IPS DF 6.9 (cell line): Measurements from ENCODE around the gene STEAP3.
"Not testable (repeated sequence)": the region's sequence is repeated elsewhere in the genome, so short reads cannot be mapped to it uniquely, and the experiment has no call there.

Experiments
- DNase-seq: peaks from one replicate; pipeline ENCODE4 v3.0.0-alpha.2; 2013; ENCODE audit warnings: low read depth, low spot score
- H3K27ac ChIP-seq: one replicate; pipeline ENCODE4 v1.5.1; 2013; ENCODE audit warnings: low read length, control low read depth
- H3K27me3 ChIP-seq: 2 replicates; pipeline ENCODE4 v1.6.1; 2013; ENCODE audit warnings: mild to moderate bottlenecking, low read length; ENCODE audit not compliant: control insufficient read depth, insufficient read depth
- H3K36me3 ChIP-seq: 2 replicates; pipeline ENCODE4 v1.6.1; 2013; ENCODE audit warnings: low read length; ENCODE audit not compliant: control insufficient read depth, insufficient read depth
- H3K4me1 ChIP-seq: 2 replicates; pipeline ENCODE4 v1.6.1; 2013; ENCODE audit warnings: low read length; ENCODE audit not compliant: control insufficient read depth, insufficient read depth
- H3K4me3 ChIP-seq: 2 replicates; pipeline ENCODE4 v1.5.1; 2013; ENCODE audit warnings: mild to moderate bottlenecking, low read length
- H3K9me3 ChIP-seq: 2 replicates; pipeline ENCODE4 v1.6.1; 2013; ENCODE audit warnings: low read length, inconsistent platforms; ENCODE audit not compliant: control insufficient read depth, insufficient read depth
- WGBS: extraction: QIAGEN DNeasy Blood & Tissue Kit; methylation state at CpG from one replicate; pipeline ENCODE4 v1.1.7; 2013; ENCODE audit warnings: mixed read lengths, missing lambda C conversion rate; ENCODE audit not compliant: insufficient read length, insufficient coverage; 5-methylcytosine and 5-hydroxymethylcytosine counted together

STEAP3 gene

DNA sequence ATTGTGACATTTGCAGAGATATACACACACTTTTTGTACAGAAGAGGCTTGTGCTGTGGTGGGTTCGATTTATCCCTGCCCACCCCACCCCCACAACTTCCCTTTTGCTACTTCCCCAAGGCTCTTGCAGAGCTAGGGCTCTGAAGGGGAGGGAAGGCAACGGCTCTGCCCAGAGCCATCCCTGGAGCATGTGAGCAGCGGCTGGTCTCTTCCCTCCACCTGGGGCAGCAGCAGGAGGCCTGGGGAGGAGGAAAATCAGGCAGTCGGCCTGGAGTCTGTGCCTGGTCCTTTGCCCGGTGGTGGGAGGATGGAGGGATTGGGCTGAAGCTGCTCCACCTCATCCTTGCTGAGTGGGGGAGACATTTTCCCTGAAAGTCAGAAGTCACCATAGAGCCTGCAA lies 40.0 kb downstream of the STEAP3 start:
- H3K27ac ChIP-seq, result no peak overlapping the region
- peaks cover 8% of the 10 kb centered on the region for H3K4me1 ChIP-seq
- no peaks in the 10 kb centered on the region for H3K9me3 ChIP-seq
- no peak overlapping the region for H3K4me3 ChIP-seq
- no peak for DNase-seq
- no CpG with 5 or more reads among the region's 5 CpGs for WGBS
- H3K36me3 ChIP-seq, result no peaks in the 10 kb centered on the region
- no peaks in the 10 kb centered on the region for H3K27me3 ChIP-seq

DNA sequence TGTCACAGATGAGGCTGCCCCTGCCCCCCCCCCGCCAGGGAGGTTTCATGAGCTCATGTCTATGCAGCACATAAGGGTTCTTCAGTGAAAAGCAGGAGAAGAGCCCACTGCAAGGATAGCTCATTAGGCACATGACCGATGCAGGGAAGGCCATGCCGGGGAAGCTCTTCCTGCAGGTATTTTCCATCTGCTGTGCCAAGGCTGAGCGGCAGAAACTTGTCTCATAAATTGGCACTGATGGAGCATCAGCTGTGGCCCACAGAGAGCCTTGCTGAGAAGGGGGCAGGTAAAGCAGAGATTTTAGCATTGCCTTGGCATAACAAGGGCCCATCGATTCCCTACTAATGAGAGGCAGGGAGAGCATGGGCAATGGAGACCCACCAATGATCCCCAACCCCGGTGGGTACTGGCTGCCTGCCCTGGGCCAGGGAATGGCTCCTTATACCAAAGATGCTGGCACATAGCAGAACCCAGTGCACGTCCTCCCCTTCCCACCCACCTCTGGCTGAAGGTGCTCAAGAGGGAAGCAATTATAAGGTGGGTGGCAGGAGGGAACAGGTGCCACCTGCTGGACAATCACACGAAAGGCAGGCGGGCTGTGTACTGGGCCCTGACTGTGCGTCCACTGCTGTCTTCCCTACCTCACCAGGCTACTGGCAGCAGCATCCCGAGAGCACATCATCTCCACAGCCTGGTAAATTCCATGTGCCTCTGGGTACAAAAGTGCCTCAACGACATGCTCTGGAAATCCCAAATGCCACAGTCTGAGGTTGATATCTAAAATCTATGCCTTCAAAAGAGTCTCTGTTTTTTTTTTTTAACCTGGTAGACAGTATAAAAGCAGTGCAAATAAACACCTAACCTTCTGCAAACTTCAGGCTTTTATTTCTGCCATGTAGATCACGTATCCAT lies 41.4 kb downstream of the STEAP3 start:
- no peak overlapping the region for H3K27ac ChIP-seq
- no CpG with 5 or more reads among the region's 13 CpGs for WGBS
- H3K4me1 ChIP-seq, result peaks cover 2% of the 10 kb centered on the region; the same call in 1 of the 2 replicates
- no peak for DNase-seq
- H3K9me3 ChIP-seq, result no peaks in the 10 kb centered on the region
- H3K27me3 ChIP-seq, result no peaks in the 10 kb centered on the region
- no peak overlapping the region for H3K4me3 ChIP-seq
- no peaks in the 10 kb centered on the region for H3K36me3 ChIP-seq

DNA sequence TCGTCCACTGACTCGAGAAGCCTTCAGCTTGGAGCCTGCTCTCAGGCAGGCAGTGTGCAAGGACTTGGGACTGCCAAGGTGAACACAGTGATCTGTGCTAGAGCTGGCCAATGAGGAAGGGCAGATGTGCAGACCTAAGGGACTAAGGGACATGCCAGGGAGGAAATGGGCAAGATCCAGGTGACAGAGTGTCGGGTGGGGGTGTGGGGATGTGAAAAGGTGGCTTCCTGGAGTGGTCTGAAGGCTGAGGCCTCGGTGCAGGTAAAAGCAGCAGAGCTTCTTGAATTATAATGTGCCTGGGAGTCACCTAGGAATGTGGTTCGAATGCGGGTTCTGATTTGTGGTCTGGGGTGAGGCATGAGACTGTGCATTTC lies 42.0 kb downstream of the STEAP3 start:
- DNase-seq, result no peak
- no peak overlapping the region for H3K27ac ChIP-seq
- H3K36me3 ChIP-seq, result no peaks in the 10 kb centered on the region
- no CpG with 5 or more reads among the region's 6 CpGs for WGBS
- H3K4me3 ChIP-seq, result no peak overlapping the region
- H3K9me3 ChIP-seq, result no peaks in the 10 kb centered on the region
- H3K4me1 ChIP-seq, result peaks cover 2% of the 10 kb centered on the region; the same call in 1 of the 2 replicates
- H3K27me3 ChIP-seq, result no peaks in the 10 kb centered on the region

DNA sequence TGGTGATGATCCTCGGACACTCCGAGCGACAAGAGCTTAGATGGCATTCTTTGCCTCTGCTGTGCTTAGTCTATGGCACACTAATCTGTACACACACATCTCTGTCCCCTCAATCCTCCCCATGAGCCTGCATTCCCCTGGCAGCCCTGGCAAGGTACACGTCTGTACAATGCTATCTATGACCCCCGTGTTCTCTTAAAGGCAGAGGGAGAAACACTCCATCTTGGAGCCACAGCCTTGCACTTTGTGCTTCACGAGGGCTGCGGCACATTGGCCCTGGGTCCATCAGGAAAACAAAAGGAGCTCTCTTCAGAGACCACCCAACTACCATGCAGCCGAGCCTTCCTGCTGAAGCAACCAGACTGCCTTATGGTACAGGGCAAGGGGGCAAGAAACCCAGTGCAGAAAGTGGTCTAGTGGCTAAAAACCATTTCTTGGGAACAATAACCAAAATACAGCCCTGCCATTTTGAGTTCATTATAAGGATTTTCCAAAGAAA lies 42.5 kb downstream of the STEAP3 start:
- no CpG with 5 or more reads among the region's 8 CpGs for WGBS
- Histone ChIP-seq H3K36me3 (no peaks in the 10 kb centered on the region), H3K4me1 (peaks cover 2% of the 10 kb centered on the region; the same call in 1 of the 2 replicates), H3K9me3 (no peaks in the 10 kb centered on the region), H3K27me3 (no peaks in the 10 kb centered on the region), H3K4me3 (no peak overlapping the region), H3K27ac (no peak overlapping the region)
- no peak for DNase-seq

DNA sequence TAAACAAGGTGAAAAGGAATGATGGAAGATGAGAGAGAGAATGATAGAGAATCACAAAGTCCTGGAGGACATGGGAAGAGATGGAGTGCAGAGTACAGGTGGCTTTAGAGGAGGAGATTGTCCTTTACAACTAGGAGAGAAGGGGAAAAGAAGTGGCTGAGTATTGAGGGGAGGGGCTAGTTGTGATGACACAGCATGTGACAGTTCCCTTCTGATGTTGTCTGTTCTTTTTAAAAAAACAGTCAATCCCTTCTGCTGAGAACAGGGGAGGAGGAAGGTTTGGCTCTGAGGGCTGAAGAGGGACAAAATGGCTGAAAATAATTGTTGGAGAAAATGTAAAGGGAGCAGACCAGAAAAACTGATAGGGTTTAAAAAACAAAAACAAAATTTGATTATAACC lies 44.0 kb downstream of the STEAP3 start:
- no peak overlapping the region for H3K4me3 ChIP-seq
- H3K9me3 ChIP-seq, result no peaks in the 10 kb centered on the region
- no peak overlapping the region for H3K27ac ChIP-seq
- DNase-seq, result no peak
- H3K4me1 ChIP-seq, result peaks cover 2% of the 10 kb centered on the region; the same call in 1 of the 2 replicates
- H3K36me3 ChIP-seq, result no peaks in the 10 kb centered on the region
- no peaks in the 10 kb centered on the region for H3K27me3 ChIP-seq

DNA sequence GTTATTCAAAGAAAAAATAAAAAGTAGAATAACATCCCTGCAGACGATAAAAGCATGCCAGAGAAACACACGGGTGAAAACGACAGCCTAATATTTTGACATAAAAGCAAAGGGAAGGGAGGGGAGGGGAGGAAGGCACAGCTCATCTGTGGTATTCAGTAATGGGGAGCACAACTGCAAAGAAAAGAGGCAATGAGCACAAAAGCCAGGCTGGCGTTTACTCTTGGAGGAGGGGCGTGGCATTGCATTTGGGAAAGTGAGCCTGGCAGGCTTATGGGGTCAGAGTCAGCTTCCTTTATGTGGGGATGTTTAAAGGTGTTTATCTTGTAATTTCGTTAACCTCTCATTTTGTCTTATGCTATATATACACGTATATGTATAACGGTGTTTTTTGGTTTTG lies 53.2 kb downstream of the STEAP3 start:
- no peak for DNase-seq
- 100% methylated on average over 2 of the region's 8 CpGs for WGBS
- no peaks in the 10 kb centered on the region for H3K9me3 ChIP-seq

DNA sequence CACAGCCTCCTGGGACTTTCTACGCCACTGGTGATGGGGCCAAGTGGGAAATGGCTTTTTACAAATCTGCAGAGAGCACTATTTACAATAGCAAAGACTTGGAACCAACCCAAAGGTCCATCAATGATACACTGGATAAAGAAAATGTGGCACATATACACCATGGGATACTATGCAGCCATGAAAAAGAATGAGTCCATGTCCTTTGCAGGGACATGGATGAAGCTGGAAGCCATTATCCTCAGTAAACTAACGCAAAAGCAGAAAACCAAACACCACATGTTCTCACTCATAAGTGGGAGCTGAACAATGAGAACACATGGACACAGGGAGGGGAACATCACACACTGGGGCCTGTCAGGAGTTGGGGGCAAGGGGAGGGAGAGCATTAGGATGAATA lies 54.8 kb downstream of the STEAP3 start:
- DNase-seq, H3K36me3 ChIP-seq, H3K4me3 ChIP-seq, H3K27ac ChIP-seq, H3K4me1 ChIP-seq, H3K27me3 ChIP-seq, H3K9me3 ChIP-seq: not testable (repeated sequence)
- no CpG with 5 or more reads among the region's 2 CpGs for WGBS

More for the DNA sequence above, 53.2 kb downstream of the STEAP3 start:
- H3K4me3 ChIP-seq, result no peak overlapping the region
- no peaks in the 10 kb centered on the region for H3K4me1 ChIP-seq
- no peak overlapping the region for H3K27ac ChIP-seq
- no peaks in the 10 kb centered on the region for H3K27me3 ChIP-seq
- H3K36me3 ChIP-seq, result no peaks in the 10 kb centered on the region

DNA sequence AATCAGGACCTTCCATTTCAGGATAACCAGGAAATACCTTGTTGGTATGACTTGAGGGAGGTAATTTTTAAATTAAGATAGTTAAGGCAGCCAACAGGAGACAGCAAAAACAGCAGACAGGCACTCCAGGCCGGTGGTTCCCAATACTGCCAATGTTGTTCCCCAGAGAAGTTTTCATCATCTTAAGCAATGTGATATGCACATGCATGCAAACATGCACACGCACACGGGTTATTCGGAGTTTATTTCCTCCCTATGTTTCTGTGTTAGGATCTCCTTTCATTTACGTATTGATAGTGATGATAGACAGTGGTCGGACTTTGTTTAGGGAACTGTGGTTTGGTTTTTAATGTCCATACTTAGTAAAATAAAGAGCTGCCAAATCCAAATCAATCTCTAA lies 55.3 kb downstream of the STEAP3 start:
- Histone ChIP-seq H3K9me3 (no peaks in the 10 kb centered on the region), H3K4me1 (no peaks in the 10 kb centered on the region; the same call in 1 of the 2 replicates), H3K36me3 (no peaks in the 10 kb centered on the region), H3K27ac (no peak overlapping the region), H3K4me3 (no peak overlapping the region), H3K27me3 (no peaks in the 10 kb centered on the region)
- no peak for DNase-seq
- no CpG with 5 or more reads among the region's 6 CpGs for WGBS

DNA sequence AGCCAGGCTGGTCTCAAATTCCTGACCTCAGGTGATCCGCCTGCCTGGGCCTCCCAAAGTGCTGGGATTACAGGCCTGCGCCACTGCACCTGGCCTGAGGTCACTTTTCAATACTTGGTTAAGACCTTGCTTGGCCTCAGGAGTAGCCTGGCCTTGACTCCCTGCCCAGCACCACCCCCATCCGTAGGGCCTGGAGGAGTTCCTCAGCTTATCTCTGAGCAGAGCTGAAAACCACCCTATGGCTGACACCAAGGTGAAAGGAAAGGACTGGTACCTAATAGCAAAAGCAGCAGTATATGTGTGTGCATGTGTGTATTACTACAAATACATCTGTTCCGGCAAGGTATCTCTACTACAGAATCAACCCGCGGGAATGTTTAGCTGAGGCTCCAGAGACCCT lies 56.0 kb downstream of the STEAP3 start:
- no peaks in the 10 kb centered on the region; the same call in 1 of the 2 replicates for H3K4me1 ChIP-seq
- no CpG with 5 or more reads among the region's 6 CpGs for WGBS
- H3K36me3 ChIP-seq, result no peaks in the 10 kb centered on the region
- H3K27me3 ChIP-seq, result no peaks in the 10 kb centered on the region
- H3K9me3 ChIP-seq, result no peaks in the 10 kb centered on the region
- H3K27ac ChIP-seq, result no peak overlapping the region
- H3K4me3 ChIP-seq, result no peak overlapping the region
- DNase-seq, result no peak

DNA sequence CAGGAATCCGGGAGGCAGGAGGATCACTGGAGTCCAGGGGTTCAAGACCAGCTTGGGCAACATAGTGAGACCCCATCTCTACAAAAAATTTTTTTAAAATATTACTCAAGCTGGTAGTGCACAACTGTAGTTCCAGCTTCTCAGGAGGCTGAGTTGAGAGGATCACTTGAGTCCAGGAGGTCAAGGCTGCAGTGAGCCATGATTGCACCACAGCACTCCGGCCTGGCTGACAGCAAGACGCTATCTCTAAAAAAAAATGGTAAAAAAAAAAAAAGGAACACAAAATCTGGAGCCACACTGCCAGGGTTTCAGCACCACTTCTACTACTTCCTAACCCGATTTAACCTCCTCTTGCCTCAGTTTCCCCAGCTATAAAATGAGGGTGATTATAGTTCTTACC lies 57.0 kb downstream of the STEAP3 start:
- WGBS, result no CpG with 5 or more reads among the region's 4 CpGs
- no peaks in the 10 kb centered on the region for H3K9me3 ChIP-seq

More for the DNA sequence above, 57.0 kb downstream of the STEAP3 start:
- Histone ChIP-seq H3K4me3 (no peak overlapping the region), H3K4me1 (no peaks in the 10 kb centered on the region; the same call in 1 of the 2 replicates), H3K36me3 (no peaks in the 10 kb centered on the region), H3K27me3 (no peaks in the 10 kb centered on the region), H3K27ac (no peak overlapping the region)
- DNase-seq, result no peak
